ENCODE measurements around the gene GASK1A.
"Not testable (repeated sequence)": the region's sequence is repeated elsewhere in the genome, so short reads cannot be mapped to it uniquely, and the experiment has no call there.

GASK1A gene

DNA sequence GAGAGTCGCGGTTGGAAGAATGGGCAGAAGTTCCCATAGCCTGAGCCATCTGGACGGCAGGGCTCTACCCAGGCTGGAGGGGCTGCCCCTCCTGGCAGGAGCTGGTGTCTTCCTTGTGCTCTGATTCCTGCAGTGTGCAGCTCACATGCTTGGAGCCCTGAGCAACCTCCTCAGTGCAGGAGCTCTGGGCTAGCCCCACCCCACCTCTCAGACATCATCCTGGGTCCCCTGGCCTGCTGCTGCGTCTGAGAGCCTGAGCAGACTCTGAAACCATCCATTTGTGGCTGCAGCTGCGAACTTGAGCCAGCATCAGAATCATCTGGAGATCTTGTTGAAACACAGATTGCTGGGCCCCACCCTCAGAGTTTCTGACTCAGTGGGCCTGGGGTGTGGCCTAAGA is 84.0 kb downstream of the GASK1A start:
- no peak for DNase-seq

DNA sequence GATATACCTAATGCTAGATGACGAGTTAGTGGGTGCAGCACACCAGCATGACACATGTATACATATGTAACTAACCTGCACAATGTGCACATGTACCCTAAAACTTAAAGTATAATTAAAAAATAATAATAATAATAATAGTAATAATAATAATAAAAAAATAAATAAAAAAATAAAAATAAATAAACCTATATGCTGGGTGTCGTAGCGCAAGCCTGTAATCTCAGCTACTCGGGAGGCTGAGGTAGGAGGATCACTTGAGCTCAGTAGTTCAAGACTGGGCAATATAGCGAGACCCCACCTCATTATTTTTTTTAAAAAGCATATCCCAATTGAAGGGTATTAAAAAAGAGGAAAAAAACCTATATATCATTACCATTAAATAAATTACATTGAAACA is 91.6 kb downstream of the GASK1A start:
- not testable (repeated sequence) for DNase-seq

DNA sequence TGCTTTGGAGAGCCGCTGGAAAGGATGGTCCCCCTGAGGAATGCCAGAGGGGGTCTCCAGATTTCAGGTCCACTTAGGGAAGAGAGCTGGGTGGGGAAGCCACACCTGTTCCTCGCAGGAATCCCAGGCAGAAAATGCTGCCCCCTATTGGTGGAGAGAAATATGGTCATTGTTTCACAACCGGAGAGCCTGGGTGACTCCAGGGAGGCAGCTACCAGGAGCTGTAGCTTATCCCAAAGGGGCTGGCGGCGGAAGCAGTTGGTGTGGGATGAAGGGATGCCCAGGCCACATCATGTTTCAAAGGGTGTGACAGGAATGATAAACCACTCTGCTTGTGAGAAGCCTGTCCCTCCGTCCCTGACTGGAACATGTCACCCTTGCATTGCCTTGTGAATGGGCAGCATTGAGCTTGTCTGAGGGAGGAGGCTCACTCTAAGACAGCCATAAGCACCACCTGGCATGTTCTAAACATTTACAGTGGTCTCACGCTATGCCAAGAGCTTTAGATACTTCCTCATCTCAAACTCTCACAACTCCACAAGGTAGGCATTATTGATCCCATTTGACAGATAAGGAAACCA is 92.3 kb downstream of the GASK1A start:
- peak; percentile 10 for DNase-seq

GRCh38 chr3:43072361-43072760 is 93.2 kb downstream of the GASK1A start:
- DNase-seq: no peak

DNA sequence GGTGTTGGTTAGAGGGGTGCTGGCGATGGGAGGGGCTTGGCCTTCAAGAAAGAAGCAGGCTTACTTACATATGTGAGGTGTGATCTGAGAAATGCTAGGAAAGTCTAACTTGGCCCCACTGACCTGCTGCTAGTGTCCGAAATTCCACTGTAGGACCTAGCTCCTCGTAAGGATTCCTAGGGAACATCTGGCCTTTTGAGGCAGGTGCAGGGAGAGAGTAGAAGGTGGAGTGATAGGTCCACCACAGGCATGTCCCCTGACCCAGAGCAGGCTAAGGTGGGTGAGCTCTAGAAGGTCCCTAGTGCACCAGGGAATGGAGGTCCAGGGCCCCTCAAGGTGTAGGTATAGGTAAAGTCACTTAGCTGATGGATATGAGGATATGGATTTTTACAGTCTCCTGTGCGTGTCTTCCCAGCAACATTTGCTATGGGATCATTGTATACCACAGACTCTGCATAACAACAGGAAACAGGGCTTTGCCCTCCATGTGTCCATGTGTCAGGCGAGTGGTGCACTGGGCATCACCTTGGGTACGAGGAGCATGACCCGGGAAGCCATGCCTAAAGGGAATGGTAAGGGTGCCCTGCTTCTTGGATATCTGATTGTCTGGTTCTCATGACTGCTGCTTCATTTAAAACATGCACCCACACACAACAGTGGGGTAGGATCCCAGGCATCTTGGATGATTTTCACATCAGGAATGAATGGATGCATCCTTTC is 94.2 kb downstream of the GASK1A start:
- DNase-seq: no peak

GRCh38 chr3:43073836-43074220 is 94.7 kb downstream of the GASK1A start:
- no peak for DNase-seq

- DNase-seq: no peak
Measured at GRCh38 chr3:43074482-43074881, 95.4 kb downstream of the GASK1A start.

DNA sequence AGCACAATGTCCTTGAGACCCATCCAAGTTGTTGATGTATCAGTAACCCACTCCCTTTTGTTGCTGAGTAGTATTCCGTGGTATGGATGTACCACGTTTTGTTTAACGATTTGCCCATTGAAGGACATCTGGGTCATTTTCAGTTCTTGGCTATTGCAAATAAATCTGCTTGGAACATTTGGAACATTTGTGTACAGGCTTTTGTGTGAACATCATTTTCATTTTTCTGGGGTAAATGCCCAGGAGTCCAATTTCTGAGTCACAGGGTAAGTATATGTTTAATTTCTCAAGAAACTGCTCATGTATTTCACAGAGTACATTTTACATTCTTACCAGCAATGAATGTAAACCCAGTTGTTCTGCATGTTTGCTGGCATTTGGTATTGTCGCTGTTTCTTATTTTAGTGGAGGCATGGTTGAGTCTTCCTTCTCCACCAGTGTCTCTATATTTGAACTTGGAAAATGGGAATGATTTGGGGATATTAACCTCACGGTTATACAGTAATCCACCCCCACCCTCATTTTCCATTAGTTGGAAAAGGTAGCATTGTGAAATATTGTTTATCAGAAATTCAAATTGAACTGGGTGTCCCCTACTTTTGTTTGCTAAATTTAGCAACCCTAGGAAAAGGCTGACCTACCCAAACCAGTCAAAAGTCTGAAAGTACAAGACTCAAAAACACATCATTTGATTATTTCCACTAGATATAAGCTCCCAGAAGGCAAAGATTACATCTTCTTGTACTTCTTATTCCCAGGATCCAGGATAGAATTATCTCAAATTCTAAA is 96.0 kb downstream of the GASK1A start:
- no peak for DNase-seq

DNA sequence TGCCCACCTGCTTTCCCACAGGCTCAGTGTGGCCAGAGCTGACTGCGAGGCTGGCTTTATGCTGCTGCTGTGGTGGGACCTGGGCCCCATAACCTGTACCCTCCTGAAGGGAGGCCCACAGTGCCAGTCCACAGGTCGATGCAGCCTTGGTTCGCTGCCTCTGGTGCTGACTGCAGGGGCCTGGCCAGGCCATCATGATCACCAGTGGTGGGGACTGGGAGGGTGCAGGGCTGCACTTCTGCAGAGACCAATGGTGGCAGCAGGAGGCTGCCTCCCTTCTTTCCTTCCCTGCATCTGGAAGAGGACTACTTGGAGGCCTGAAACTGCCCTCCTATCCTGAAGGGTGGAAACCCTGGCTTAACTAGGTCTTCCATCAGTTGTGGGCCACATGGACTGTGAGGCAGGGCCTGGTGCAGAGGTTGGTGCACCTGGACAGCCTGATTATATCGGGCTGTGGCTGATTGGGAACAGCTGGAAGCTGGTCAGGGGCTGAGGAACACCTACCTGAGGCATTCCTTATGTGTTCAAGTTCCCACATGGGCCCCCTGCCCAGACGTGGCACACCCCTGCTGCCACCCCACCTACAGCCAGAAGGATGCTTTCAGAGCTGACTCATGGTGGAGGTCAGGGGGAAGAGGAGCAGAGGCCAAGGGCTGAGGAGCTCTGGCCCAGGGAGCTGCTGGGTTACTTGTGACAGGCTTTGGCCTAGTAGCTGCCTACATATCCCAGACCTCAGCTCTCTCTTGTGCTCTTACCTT is 97.0 kb downstream of the GASK1A start:
- DNase-seq: no peak

- no peak for DNase-seq
Measured at GRCh38 chr3:43076857-43077256, 97.7 kb downstream of the GASK1A start.

DNA sequence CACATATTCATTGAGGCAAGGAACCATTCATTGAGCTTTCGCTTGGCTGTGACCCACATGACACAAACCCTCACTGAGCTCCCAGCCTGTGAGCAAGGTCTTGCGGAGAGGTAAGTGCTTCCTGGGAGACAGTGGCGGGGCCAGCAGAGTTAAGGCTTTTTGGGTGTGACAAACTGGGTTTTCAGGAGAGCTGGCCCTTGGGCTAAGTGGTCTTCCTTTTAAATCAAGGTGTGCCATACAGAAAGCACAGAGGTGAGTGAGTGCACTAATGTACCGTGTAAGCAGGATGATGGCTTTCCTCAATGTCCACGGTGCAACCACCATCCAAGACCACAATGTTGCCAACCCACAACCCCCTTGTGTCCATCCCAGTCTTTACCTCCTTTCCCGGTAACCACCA is 98.2 kb downstream of the GASK1A start:
- DNase-seq: no peak

GRCh38 chr3:43077707-43078106 is 98.6 kb downstream of the GASK1A start:
- DNase-seq: no peak

GRCh38 chr3:43079536-43080332 is 100.6 kb downstream of the GASK1A start:
- no peak for DNase-seq

DNA sequence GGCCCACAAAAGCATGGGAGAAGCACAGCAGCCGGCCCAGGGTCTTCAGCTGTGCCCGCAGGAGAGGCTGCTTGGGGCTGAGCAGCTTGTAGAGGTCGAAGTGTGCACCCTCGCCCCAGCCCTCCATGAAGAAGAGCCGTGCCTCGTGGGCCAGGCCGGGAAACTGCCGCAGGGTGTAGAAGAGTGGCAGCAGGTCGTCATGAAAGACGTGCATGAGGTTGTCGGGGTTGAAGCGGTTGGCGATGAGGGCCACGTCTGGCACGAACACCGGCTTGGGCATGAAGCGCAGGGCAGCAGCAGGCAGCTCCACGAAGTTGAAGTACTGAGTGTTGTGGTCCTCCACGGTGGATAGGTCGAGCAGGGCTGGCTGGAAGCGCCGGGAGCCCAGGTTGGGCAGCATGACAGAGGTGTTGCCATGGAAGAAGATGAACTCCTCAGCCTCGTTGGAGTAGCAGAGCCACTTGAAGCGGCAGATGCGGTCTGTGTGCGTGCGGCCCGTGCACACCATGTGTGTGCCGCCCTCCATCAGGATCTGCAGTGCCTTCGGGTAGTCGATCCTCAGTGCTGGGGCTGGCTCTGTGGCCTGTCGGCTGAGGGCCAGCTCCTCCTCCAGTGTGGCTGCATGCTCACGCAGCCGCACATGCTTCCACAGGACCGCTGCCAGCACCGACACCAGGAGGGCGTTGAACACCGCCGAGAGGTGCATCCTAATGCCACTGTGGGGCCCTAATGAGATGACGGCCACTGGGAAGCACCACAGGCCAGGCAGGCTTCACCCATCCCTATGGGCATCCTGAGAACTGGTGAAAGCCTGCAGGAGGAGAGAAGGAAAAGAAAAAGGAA is 101.8 kb downstream of the GASK1A start:
- no peak for DNase-seq

GRCh38 chr3:43081796-43082195 is 102.7 kb downstream of the GASK1A start:
- no peak for DNase-seq

DNA sequence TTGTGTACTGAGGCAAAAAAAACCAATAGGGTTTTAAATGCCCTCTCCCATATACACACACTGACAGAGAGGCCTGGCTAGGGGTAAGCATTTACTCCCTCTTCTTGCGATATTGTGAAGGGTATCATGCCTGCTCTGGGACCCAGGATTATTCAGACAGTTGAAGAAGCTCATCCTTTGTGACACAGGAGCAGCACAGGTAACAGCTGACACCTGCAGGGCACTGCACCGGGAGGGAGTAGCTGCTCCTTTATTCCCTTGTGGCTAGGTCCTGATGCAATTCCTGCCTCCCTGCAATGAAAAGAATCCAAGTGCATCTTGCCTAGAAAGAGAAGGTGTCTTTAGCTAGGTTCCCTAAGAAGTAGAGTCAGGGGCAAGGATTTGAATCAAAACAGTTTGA is 103.3 kb downstream of the GASK1A start:
- DNase-seq: no peak

DNA sequence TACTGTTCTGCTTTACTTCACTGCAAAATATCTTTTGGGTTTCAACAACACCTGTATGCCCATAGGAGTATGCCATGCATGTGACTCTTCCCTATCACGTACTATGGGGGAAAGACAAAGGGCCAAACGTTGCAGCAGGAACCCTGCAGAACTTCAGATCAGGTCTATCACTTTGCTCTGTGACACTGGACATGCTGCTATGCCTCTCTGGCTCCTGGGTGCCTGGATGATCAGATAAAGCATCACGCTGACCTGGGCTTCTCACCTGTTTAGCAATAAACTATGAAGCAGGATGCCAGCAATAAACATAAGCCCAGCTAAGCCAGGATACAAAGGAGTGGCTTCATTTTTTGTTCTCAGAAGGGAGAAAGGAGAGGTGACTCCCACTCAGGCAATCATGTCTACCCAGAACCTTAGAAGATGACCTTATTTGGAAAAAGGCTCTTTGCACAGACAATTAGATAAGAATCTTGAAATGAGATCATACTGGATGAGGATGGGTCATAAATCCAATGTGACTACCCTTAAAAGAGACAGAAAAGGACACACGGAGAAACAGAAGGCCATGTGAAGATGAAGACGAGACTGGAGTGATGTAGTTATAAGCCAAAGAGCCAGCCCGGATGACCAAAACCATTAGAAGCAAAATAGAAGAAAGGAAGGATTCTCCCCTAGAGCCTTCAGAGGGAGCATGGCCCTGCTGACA is 107.5 kb downstream of the GASK1A start:
- DNase-seq: no peak

DNA sequence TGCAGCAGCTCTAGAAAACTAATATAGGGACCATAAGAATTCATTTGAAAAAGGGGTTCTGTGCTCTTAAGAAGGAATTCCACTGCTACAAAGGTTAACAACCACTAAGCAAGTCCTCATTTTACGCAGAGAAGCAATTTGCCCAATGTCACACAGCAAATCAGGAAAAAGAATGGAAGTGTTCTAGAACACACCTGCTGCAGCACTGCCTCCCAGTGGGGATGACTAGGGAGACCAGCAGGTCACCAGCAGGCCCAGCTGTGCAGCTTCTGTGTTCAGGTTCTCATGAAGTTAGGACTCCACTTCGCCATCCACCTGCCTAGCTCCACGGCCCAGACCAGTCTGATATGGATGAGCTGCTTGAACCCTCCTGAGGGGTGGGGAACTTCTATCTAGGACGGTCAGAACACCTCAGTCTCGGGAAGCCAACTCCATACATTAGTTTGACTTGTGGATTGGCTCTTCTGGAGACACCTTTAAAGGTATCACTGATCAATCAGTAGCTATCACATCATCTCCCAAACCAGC is 108.2 kb downstream of the GASK1A start:
- DNase-seq: peak; percentile 15

DNA sequence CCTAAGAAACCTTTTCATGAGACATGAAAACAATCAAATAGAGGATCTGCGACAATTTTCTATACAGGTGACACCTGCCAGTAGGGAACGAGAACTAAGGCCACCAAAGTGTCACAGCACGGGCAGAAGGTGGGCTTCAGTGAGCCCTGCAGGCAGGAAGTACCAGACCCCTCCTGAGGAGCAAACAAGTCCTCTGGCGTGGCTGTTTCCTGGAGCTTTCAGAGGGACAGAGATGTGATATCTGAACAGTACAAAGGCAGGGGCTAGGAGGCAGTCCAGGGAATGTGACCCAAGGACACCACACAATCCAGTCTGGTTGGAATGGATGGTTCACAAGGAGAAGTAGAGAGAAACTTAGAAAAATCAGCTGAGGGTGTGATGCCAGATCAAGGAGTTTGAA is 110.0 kb downstream of the GASK1A start:
- DNase-seq: no peak

- no peak for DNase-seq
Measured at GRCh38 chr3:43090238-43090637, 111.1 kb downstream of the GASK1A start.

DNA sequence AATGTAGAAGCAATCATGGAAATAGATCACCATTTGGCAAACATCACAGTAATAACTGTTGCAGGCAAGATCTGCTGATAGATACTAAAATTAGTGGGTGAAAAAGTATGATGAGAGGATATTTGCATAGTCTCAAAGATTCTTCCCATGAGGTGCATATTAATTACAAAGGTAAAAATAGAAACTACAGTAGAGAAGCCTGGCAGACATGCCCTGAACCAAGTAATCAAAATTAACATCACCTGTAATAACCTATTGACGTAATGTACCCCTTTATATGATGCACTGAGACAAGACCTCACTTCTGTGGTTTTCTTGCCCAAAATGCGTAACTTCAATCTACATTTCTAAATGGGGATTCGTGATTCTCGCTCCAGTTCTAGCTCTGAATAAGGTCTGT is 112.4 kb downstream of the GASK1A start:
- no peak for DNase-seq
